ENCODE measurements around the gene RNF168. TPM values are rescaled to one million over a fixed set of nuclear protein-coding genes. Genes with fewer than 3 reads are reported as not detected.
"Not testable (repeated sequence)": the region's sequence is repeated elsewhere in the genome, so short reads cannot be mapped to it uniquely, and the experiment has no call there.

Gene RNF168
- total RNA-seq, 1 experiment from 2014 or later = 27.0 TPM

- H3K27me3 Mint-ChIP-seq (ENCODE audit: insufficient read depth, unreplicated experiment) = no peaks in the 10 kb centered on the region
- H3K9me3 Mint-ChIP-seq (ENCODE audit: unreplicated experiment) = no peaks in the 10 kb centered on the region
- POLR2A ChIA-PET = interaction anchor here (0.7 to 1.1 kb wide), 2 partner anchors 14 to 15 kb away, joined by 3 read pairs; no protein-coding TSS in a partner anchor
- no peak overlapping the region for H3K4me3 Mint-ChIP-seq (ENCODE audit: unreplicated experiment)
- no peak overlapping the region for H3K27ac Mint-ChIP-seq (ENCODE audit: low read depth, unreplicated experiment)
- intact Hi-C loops (cut with micrococcal nuclease) = no loop called here
- H3K36me3 Mint-ChIP-seq (ENCODE audit: insufficient read depth, unreplicated experiment) = peaks cover 60% of the 10 kb centered on the region
- CTCF ChIA-PET = interaction anchor here (0.6 to 1.4 kb wide), 13 partner anchors 11 to 401 kb away, joined by 3 to 7 read pairs (median 4); partner anchors contain the start of gene SMCO1
- peak; percentile 32 for TF ChIP-seq CTCF (IDR thresholded peaks at IDR 0.05; ENCODE audit: unreplicated experiment)
- peak; percentile 29 for DNase-seq (ENCODE audit: unreplicated experiment)
- no TSS peak for BruUV-seq (replicated peaks)
- H3K4me1 Mint-ChIP-seq (ENCODE audit: insufficient read depth, unreplicated experiment) = no peaks in the 10 kb centered on the region
These were observed 17.3 kb downstream of the RNF168 start for GRCh38 chr3:196486263-196486662.

DNA sequence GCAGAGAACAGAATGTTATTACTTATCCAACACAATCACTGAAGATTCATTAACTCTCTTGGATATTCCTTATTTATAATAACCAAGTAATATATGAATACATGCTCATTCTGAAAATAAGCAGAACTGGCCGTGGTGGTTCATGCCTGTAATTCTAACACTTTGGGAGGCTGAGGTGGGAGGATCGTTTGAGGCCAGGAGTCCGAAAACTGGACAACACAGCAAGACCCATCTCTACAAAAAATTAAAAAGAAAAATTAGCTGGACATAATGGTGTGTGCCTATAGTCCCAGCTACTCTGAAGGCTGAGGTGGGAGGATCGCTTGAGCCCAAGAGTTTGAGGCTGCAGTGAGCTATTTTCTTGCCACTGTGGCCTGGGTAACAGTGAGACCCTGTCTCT is 25.9 kb downstream of the RNF168 start:
- Mint-ChIP-seq H3K9me3 (ENCODE audit: unreplicated experiment) (no peaks in the 10 kb centered on the region), H3K27ac (ENCODE audit: low read depth, unreplicated experiment) (no peak overlapping the region), H3K36me3 (ENCODE audit: insufficient read depth, unreplicated experiment) (peaks cover 81% of the 10 kb centered on the region), H3K4me3 (ENCODE audit: unreplicated experiment) (no peak overlapping the region), H3K4me1 (ENCODE audit: insufficient read depth, unreplicated experiment) (no peaks in the 10 kb centered on the region), H3K27me3 (ENCODE audit: insufficient read depth, unreplicated experiment) (no peaks in the 10 kb centered on the region)
- CTCF ChIA-PET = no interaction called here
- TF ChIP-seq CTCF (IDR thresholded peaks at IDR 0.05; ENCODE audit: unreplicated experiment) = no peak
- POLR2A ChIA-PET = interaction anchor here (0.7 to 1.0 kb wide), 2 partner anchors 46 to 92 kb away, joined by 3 to 4 read pairs; partner anchors contain the start of gene UBXN7
- intact Hi-C loops (cut with micrococcal nuclease) = no loop called here
- BruUV-seq (replicated peaks) = no TSS peak
- DNase-seq (ENCODE audit: unreplicated experiment) = no peak

DNA sequence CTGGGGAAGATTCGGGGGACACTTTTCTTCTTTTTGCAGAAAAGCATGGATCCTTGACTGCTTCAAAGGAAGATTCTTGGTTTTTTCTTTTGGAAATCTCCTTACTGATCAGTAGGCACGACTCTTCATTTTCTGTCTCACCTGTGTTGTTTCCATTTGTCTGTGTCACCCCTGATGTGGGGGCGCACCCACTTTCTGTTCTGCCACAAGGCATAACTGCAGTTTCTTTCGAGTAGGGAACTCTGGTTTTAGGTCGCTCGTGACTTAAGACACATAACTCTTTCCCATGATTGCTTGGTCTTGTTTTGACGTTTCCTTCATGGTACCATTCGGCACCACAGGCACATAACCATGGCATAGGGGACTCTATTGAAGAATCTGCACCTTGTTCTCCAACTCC is 31.3 kb downstream of the RNF168 start:
- intact Hi-C loops (cut with micrococcal nuclease) = no loop called here
- H3K4me1 Mint-ChIP-seq (ENCODE audit: insufficient read depth, unreplicated experiment) = no peaks in the 10 kb centered on the region
- CTCF ChIA-PET = no interaction called here
- POLR2A ChIA-PET = no interaction called here
- no peak for TF ChIP-seq CTCF (IDR thresholded peaks at IDR 0.05; ENCODE audit: unreplicated experiment)
- peaks cover 95% of the 10 kb centered on the region for H3K36me3 Mint-ChIP-seq (ENCODE audit: insufficient read depth, unreplicated experiment)
- H3K4me3 Mint-ChIP-seq (ENCODE audit: unreplicated experiment) = no peak overlapping the region
- H3K9me3 Mint-ChIP-seq (ENCODE audit: unreplicated experiment) = no peaks in the 10 kb centered on the region
- H3K27me3 Mint-ChIP-seq (ENCODE audit: insufficient read depth, unreplicated experiment) = no peaks in the 10 kb centered on the region
- BruUV-seq (replicated peaks) = no TSS peak
- no peak for DNase-seq (ENCODE audit: unreplicated experiment)
- no peak overlapping the region for H3K27ac Mint-ChIP-seq (ENCODE audit: low read depth, unreplicated experiment)

- CTCF ChIA-PET = no interaction called here
- H3K36me3 Mint-ChIP-seq (ENCODE audit: insufficient read depth, unreplicated experiment) = peaks cover 94% of the 10 kb centered on the region
- POLR2A ChIA-PET = no interaction called here
- no peaks in the 10 kb centered on the region for H3K9me3 Mint-ChIP-seq (ENCODE audit: unreplicated experiment)
- no peaks in the 10 kb centered on the region for H3K27me3 Mint-ChIP-seq (ENCODE audit: insufficient read depth, unreplicated experiment)
- H3K4me3 Mint-ChIP-seq (ENCODE audit: unreplicated experiment) = no peak overlapping the region
- H3K4me1 Mint-ChIP-seq (ENCODE audit: insufficient read depth, unreplicated experiment) = no peaks in the 10 kb centered on the region
- TF ChIP-seq CTCF (IDR thresholded peaks at IDR 0.05; ENCODE audit: unreplicated experiment) = no peak
- intact Hi-C loops (cut with micrococcal nuclease) = no loop called here
- no peak for DNase-seq (ENCODE audit: unreplicated experiment)
- no peak overlapping the region for H3K27ac Mint-ChIP-seq (ENCODE audit: low read depth, unreplicated experiment)
- no TSS peak for BruUV-seq (replicated peaks)
These were observed 32.0 kb downstream of the RNF168 start for GRCh38 chr3:196471551-196471950.

DNA sequence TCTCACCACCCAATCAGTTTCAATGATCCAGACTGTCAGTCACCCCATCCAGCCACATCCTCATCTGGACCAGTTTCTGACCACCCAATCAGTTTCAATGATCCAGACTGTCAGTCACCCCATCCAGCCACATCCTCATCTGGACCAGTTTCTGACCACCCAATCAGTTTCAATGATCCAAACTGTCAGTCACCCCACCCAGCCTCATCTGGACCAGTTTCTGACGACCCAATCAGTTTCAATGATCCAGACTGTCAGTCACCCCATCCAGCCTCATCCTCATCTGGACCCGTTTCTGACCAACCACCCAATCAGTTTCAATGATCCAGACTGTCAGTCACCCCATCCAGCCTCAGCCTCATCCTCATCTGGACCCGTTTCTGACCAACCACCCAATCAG is 33.4 kb downstream of the RNF168 start:
- H3K4me3 Mint-ChIP-seq (ENCODE audit: unreplicated experiment); intact Hi-C loops (cut with micrococcal nuclease); H3K9me3 Mint-ChIP-seq (ENCODE audit: unreplicated experiment); H3K4me1 Mint-ChIP-seq (ENCODE audit: insufficient read depth, unreplicated experiment); DNase-seq (ENCODE audit: unreplicated experiment); BruUV-seq (replicated peaks); H3K27me3 Mint-ChIP-seq (ENCODE audit: insufficient read depth, unreplicated experiment); CTCF ChIA-PET; H3K27ac Mint-ChIP-seq (ENCODE audit: low read depth, unreplicated experiment); POLR2A ChIA-PET: not testable (repeated sequence)
- H3K36me3 Mint-ChIP-seq (ENCODE audit: insufficient read depth, unreplicated experiment) = peaks cover 88% of the 10 kb centered on the region
